IMR-90 (cell line): ENCODE measurements around the gene AADACL4. TPM values are rescaled to one million over a fixed set of nuclear protein-coding genes. Genes with fewer than 3 reads are reported as not detected.

Source experiments
- ELK1 ChIP-seq: fragments of 150-350 bp; IDR thresholded peaks from 2 replicates; pipeline ENCODE4 v1.6.1; 2016; ENCODE audit warnings: low read depth, mild to moderate bottlenecking, low read length, moderate library complexity, borderline replicate concordance
- NFE2L2 ChIP-seq: fragments of 150-350 bp; IDR thresholded peaks from 2 replicates; pipeline ENCODE4 v1.6.1; 2016; ENCODE audit warnings: low read depth, mild to moderate bottlenecking, low read length
- polyA plus RNA-seq, 3 experiments: library from polyadenylated mRNA; depleted of rRNA; stranded (reverse); fragments of >200 nt; gene quantifications; 2 replicates each; pipeline ENCODE4 v1.2.3, GENCODE V29; 2012; ENCODE audit warnings: low replicate concordance in 1 of 3
- total RNA-seq: library from RNA; depleted of rRNA; stranded (reverse); fragments of >200 nt; gene quantifications from 2 replicates; pipeline ENCODE4 v1.2.3, GENCODE V29; 2012

Gene AADACL4
- total and polyA plus RNA-seq, 2 of the 4 experiments (the other 2 are of a cell fraction), result not detected

GRCh38 chr1:12615159-12615864 lies 28.6 kb upstream of the AADACL4 start (continued):
- TF ChIP-seq ELK1 (no peak), NFE2L2 (no peak)
